NT2/D1 (cell line): ENCODE data around the gene FOXN4.

ENCODE experiments used
- SUZ12 ChIP-seq: IDR thresholded peaks from 2 replicates; pipeline ENCODE4 v1.6.1; 2011; ENCODE audit not compliant: insufficient read length, insufficient read depth; ENCODE audit errors: extremely low read depth
- YY1 ChIP-seq: IDR thresholded peaks from 2 replicates; pipeline ENCODE4 v1.6.1; 2011; ENCODE audit not compliant: insufficient read length, insufficient read depth
- ZNF274 ChIP-seq: IDR thresholded peaks from 2 replicates; pipeline ENCODE4 v1.6.1; 2011; ENCODE audit warnings: mild to moderate bottlenecking, low read depth, low read length

DNA sequence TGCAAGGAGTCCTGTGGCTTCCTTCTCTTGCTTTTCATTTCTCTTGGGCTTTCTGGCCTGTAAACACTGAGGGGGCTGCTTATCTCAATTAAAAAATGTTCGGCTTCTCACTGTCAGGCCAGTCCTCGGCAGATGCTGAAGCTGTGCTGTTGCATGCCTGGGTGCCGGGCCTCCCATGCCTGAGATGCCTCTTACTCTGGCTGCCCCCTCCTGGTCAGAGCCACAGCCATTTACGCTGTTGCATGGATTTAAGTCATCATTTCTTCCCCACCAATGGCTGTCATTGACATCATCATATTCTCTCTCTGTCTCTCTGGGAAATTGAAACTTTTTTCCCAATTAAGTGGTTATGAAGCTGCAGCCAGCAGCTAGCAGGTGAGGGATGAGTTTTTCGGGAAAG, 53.7 kb downstream of the FOXN4 start:
- TF ChIP-seq YY1, result no peak
- TF ChIP-seq ZNF274, result no peak
- no peak for TF ChIP-seq SUZ12
